IPS DF 4.7 (cell line): ENCODE results near the gene IQCH.

Source experiments
- DNase-seq: peaks from one replicate; pipeline ENCODE4 v3.0.0-alpha.2; 2013; ENCODE audit warnings: low spot score; ENCODE audit errors: extremely low read depth

IQCH gene

DNA sequence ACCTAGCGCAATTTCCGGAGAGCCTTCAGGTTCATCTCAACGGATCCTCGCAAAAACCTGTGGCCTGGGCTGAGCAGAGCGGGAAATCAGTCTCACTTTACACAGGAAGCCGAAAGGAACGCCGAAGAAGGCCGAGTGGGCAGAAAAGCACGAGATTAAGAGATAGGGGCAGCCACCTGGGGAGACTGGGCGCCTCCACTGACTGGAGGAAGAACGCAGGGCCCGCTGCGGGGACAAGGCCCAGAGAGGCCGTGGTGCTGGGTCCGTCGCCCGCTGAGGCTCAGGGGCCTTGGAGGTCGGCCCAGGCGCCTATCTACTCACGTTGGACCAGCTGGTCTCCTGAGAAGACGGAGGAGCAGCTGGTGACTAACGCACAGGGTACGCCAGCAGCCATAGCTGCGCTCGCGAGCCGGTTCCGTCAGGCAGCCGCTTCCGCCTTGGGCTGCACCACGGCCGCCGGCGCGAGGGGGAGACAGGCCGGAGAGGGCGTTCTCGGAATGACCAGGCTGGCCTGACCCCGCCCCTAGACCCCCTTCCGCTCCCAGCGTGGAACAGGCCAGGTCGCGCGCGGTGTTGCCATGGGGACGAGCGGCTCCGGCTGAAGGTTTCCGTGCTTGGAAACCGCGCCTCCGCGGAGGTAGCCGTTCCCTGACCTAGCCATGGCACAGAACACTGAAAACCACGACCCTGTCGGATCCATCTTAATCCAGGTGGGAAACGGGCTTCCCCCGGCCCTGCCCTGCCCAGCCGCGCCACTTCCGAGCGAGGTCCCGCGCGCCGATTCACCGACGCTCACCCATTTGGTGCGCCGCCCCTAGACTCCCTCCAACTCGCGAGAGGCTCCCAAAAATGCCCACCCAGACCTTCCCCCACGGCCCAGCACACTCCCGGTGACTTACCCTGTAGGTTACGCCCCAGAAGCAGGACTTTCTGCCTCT, at the start of gene IQCH, which contains the start of gene AAGAB:
Gene IQCH (plus strand): TSS at position 549 of the 938 bp plus-strand sequence. CDS start 111 bp downstream, at position 660.
Gene AAGAB (minus strand): TSS at position 424 of the 938 bp plus-strand sequence. CDS start 30 bp downstream, at position 394.
- peak; percentile 74 for DNase-seq

DNA sequence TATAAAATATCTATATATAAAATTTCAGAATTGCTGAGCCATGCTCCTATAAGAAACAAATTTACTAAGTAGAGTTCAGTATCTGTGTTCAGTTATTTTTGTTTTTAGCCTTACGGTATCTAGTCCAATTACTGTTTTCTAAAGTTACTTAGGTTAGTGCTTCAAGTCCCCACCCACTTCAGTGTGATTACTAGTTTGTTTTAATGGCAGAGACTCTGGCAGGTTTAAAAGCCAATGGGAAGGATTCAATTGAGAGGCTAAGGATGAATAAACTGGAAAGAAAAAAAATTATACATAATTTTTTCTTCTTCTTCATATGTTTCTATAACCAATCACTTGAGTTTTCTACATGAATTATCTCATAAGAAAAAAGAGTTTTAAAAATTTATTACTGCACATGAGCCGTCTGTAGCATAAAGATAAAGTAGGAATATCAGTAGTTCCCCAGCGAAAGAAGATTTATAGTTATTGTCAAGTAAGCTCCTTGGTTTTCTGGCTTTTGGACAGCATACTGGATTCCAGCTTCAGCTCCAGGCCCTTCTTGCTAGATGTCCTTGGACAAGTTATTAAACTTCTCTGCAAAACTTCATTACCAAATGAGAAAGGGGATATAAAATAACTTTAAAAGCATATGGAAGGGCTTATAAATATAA, 46.9 kb upstream of the IQCH start:
- no peak for DNase-seq

DNA sequence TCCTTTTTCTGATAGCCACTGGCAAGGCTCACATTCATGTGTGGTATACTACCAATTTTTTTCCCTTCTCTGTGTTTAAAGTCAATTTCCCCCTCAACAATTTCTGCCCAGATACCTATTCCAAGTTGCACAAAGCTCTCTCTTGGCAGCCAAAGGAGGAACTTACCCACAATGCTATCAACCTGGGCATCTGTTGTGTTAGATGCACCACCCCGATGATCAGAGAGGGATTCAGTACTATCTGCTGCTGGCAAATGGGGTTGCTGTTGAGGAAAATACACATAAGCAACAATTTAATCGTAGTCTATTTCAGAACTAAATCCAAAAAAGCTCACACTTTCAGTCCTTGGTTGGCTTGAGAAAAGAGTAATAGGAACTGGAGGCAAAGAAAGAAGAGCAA, 46.2 kb upstream of the IQCH start:
- DNase-seq = no peak

DNA sequence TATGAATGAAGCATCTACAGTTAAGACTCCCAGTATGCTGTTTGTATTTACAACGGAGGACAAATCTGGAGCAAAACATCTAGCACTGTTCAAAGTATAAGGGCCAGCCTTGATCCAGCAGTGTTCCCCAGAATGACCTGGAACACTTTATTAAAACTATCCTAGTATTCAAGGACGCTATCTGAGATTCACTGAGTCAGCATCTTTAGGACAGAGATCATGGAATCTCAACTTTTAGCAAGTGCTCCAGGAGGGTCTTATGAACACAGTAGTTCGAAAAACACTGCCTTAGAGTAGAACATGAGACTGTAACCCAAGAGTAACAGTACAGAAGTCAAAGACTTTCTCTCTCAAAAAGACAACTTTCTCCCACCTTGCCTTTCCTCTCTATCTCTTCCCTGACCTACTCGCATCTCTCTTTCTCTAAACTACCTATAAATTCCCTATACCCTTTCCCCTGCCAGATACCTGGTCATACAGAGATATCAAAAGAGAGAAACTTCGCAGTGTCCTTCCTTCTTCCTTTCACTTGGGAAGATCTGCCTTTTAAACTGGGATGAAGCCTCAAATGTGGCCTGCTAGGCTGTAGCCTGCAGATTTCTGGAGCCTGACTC, 43.9 kb upstream of the IQCH start:
- DNase-seq = no peak

DNA sequence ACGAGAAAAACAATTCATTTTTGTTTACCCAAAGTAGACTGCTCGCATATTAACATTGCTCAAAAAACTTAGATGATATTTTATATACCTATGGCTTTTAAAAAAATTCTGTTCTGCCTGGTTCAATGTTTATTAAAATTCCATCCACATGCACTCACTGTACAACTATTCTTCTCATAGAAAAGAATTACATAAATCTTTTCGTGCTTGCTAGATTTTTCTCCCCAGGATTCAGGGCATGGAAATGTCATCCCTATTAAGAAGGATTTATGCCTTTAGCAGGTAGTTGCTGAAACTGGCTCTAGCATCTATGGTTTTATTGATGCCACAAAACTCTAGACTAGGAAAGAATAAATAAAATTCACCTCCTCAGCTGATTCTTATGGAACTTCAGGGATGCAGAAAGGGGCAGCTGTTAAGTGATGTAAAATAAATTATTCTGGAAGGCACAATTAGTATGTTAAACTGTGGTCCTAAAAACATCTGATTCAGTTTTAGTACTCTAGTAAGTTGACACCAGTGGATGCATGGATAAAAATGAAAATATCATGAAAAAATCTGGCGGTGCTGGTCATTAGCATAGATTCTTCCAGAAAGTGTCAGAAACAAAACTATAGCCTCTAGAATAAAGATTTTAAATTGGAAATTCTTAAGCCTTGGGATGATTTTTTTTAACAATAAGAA, 41.8 kb upstream of the IQCH start:
- DNase-seq = no peak

DNA sequence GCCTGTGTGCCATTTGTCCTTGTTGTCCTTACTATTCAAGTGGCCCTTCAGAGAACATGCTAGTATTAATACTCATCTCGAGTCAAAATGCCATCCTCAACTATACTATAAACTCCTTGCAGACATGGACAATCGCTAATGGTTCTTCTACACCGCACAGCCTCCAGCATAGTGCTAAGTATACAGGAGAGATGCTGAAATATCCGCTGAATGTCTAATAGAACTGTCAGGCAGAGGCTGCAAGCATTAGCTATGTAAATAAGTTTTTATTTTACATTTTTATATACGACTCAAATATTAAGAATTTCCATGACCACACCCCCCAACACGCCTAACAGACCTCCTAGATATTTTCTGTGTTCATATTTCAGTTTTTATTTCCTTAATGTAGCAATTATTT, 39.5 kb upstream of the IQCH start:
- no peak for DNase-seq

DNA sequence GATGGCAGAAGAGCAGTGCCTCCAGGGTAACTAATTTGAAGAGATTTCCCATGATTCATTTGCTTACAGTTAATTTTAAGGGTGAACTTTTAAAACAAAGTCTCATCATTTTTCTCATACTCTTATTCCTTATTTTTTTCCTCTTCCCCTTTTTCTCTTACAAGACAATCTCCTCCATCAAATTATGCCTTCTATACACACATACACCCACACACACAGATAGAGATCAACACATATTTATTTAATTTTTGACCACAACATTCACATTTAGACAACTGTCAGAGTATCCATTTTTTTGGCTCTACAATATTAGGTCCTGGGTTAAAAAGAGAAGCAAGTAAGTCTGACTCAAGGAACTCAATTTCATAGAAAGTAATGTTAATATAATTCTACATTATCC, 37.7 kb upstream of the IQCH start:
- DNase-seq = no peak

DNA sequence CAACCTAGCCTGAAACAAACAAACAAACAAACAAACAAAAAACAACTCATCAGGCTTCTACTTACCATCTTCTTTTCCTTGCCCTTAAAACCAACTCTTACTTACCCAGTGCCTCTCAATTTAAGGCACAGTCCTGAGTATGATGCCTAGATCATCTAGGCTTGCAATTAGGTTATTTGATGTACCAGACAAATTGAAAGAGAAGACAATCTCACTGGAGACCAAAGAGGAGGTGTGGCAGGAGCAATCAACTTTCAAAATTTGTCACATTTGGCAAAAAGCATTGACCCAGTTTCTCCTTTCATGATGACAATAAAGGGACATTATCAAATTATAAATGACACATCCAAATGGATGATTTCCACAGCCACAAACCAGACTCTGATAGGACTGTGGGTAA, 36.2 kb upstream of the IQCH start:
- DNase-seq = no peak

DNA sequence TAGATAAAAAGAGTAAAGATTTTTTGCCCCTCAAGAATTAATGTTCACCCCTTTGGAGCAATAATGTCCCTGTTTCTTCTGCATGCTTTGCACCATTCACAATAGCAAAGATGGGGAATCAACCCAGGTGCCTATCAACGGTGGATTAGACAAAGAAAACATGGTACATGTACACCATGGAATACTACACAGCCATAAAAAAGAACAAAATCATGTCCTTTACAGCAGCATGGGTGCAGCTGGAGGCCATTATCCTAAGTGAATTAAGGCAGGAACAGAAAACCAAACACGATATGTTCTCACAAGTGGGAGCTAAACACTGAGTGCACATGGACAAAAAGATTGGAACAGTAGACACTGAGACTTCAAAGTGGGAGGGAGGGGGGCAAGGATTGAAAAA, 35.3 kb upstream of the IQCH start:
- no peak for DNase-seq

DNA sequence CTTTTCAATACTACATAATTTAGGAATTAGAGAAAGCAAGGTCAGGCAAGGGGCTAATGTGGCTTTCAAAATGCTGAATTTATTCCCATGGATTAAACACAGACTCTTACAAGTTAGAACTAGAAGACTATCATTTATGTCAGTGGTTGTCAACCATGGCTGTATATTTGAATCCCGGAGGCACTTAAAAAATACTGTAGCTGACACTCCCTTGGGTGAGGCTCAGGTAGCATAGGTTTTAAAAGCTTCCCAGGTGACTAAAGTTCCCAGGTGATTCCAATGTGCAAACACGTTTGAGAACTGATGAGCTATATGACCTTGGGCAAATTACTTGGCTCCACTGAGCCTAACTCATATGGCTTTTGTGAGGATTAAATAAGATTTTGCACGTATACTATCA, 29.7 kb upstream of the IQCH start:
- DNase-seq = no peak

DNA sequence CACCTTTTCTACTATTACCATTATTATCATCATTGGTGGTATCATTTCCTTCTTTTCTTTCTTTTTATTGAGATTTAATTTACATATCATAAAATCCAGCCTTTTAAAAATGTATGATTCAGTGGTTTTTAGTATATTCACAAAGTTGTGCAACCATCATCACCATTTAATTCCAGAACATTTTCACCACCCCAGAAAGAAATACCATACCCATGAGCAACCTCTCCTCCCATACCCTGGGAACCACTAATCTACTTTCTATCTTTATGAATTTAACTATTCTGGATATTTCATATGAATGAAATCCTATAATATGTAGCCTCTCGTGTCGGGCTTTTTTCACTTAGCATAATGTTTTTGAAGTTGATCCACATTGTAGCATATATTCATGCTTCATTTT, 29.2 kb upstream of the IQCH start:
- no peak for DNase-seq

DNA sequence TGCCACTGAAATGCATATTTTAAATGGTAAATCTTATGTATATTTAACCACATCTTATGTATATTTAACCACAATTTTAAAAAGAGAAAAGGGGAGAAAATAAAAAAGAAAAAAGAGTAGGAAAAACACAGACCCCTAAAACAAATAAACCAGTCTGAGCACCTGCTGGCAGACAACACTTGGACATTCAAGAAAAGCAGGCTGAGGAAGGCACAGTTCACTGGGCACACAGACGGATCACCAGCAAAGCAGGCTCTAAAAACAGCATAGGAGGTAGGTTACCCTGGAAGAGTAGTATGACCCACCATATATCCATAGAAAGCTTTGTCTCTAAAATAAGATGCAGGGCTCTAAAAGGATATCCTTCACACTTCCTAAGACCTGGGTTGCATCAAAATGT, 27.2 kb upstream of the IQCH start:
- DNase-seq = no peak

DNA sequence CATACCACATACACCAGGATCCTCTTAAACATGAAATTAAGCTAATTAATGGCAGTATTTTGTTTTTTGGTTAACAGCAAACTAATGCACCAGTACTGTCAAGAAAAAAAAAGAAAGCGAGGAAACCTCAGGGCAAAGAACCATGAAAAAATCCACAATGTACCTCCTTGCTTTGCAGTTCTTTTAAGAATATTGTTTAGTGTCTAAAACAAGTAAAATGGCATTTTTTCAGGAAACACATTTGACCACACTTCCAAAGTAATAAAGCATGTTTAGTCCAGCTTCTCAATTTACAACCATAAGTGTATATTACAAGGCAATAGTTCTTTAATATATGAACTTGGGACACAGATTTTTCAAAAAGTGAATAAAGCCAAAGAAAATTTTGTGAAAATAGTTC, 26.7 kb upstream of the IQCH start:
- DNase-seq = no peak

DNA sequence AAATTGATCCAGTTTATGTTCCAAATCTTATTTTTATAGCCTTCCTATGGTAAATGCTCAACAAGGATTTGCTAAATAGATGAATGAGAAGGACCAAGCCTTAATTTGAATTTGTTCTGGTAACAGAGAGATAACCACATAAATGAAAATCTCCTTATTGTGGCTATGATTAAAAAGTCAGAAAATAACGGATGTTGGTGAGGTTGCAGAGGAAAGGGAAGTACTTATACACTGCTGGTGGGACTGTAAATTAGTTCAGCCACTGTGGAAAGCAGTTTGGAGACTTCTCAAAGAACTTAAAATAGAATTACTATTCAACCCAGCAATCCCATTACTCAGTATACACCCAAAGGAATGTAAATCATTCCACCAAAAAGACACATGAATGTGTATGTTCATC, 26.3 kb upstream of the IQCH start:
- no peak for DNase-seq

DNA sequence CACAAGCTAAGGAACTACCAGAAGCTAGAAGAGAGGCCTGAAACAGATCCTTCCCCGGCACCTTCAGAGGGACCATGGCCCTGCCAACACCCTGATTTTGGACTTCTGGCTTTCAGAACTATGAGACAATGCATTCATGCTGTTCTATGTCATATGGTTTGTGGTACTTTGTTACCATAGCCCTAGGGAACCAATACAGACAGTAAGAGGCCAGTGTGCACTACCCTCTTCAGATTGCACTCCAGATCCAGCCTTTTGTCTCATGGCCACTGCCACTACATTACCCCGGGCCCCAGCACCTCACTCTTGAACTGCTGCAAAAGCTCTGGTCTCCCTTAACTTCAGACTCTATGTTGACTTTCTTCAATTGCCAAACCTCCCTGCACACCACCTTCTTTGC, 24.1 kb upstream of the IQCH start:
- DNase-seq = no peak

DNA sequence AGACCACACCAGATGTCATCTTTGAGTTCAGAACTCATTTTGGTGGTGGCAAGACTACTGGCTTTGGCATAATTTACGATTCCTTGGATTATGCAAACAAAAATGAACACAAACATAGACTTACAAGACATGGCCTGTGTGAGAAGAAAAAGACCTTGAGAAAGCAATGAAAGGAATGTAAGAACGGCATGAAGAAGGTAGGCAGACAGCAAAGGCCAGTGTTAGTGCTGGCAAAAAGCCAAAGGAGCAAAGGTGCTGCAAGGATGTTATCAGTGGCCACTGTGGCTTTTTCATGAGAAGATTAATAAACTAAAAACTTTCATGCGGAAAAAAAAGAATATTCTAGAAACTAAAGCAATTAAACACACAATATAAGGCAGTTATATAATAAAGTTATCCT, 22.0 kb upstream of the IQCH start:
- DNase-seq = no peak

DNA sequence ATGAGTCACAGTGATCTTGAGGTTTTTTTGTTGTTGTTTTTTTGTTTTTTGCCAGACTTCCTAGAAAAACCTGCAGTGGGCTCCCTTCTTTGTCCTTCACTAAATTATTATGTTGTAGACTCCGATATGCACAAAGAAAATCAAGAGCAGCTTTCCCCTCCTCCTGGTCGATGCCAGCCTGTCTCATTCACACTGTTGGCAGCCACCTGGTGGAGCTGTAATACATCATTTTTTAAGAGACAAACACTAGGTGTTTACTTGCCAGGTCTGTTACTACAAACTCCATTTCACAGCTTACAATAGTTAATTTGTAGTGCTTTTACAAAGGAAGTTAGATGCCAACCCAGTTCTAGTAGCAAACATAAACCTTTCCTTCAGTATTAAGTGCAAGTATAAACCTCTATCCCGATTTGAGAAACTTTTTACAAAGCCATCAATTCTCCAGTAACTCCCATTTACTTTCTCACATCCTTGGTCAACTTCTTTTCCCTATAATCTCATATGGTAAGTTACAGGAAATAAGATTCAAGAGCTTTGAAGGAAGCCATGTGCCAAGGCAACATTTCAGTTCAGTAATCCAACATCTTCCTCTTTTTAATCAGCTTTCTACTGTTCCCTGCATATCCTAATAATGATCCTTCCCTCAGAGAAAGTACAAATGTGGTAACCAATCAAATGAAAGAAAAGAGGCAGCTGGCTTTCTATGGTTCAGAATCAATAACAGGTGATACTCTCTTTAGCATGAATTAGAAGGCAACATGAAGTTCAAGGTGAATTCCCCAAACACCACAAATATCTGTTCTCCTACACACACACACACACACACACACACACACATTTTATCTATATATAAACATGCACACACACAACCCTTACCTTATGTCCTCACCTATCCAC, 14.1 kb upstream of the IQCH start:
- DNase-seq = no peak

DNA sequence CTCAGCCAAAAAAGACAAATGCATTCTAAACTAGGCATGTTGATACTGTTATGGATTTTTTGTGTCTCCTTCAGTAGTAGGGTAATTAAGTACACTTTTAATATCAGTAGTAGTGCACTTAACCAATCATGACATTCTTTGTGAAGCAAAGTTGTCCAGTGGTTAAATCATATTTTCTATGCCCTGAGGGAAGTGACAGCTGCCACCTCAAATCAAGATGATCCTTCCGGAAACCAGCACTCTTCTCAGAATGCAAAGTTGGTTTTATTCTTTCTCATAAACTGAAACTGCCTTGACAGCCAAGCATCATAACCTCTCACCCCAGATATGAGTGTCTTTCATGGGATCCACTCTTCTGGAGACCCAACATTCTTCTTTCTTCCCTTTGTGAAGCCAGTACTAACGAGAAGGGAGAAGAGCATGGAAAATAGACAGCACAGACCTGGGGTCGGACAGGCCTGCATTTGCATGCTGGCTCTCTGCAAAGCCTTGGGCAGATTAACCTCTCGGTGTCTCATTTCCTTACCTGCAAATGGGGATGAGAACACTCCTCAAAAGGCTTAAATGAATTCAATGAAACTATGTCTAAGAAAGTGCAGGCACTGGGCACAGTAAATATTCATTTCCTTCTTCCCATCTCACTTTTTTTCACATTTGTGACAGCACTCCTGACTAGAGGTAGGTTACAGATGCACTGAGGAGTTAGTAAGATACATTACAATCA, 13.3 kb upstream of the IQCH start:
- no peak for DNase-seq

DNA sequence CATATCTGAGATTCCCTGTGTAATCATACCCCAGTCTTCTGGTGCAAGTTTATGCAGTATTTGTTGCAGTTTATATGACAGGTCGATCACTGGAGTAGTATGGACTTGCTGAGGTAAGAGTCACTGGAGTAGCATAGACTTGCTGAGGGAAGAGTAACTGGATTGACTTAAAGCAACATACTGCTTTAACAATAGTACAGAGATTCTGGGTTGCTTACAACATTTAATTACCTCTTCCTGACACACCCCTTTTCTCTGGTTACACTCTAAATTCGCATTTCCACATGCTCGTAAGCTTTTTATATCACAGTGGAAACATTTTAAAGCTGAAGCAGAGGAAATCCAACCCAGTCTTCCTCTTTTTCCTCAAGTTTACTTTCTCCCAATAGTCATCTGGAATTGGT, 11.9 kb upstream of the IQCH start:
- no peak for DNase-seq

DNA sequence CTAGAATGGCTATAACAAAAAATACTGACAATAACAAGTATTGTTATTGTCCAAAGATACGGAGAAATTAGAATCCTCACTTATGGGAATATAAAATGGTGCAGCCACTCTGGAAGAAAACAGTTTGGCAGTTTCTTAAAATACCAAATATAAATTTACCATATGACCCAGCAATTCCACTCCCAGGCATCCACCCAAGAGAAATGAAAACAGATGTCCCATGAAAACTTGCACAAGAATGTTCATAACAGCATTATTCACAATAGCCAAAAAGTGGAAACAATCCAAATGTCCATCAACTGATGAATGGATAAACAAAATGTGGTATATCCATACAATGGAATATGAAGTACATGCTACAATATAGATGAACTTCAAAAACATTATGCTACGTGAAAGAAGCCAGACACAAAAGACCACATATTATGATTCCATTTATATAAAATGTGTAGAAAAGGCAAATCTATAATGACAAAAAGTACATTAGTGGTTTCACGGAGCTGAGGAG, 9.6 kb upstream of the IQCH start:
- no peak for DNase-seq
